DMS53 (cell line): Measurements from ENCODE around the gene ERBB2.

Source experiments
- DNase-seq: peaks from one replicate; lab custom pipeline; 2025; lab: John Stamatoyannopoulos, UW

ERBB2 gene

DNA sequence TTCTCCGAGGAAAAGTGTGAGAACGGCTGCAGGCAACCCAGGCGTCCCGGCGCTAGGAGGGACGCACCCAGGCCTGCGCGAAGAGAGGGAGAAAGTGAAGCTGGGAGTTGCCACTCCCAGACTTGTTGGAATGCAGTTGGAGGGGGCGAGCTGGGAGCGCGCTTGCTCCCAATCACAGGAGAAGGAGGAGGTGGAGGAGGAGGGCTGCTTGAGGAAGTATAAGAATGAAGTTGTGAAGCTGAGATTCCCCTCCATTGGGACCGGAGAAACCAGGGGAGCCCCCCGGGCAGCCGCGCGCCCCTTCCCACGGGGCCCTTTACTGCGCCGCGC is at the start of gene ERBB2:
Gene ERBB2, plus strand, starts transcription at position 247 of the 330 bp plus-strand sequence. CDS start 175 bp downstream, outside the sequence.
- peak; percentile 50 for DNase-seq

GRCh38 chr17:39650121-39650579 is 49.7 kb upstream of the ERBB2 start:
- DNase-seq: no peak

DNA sequence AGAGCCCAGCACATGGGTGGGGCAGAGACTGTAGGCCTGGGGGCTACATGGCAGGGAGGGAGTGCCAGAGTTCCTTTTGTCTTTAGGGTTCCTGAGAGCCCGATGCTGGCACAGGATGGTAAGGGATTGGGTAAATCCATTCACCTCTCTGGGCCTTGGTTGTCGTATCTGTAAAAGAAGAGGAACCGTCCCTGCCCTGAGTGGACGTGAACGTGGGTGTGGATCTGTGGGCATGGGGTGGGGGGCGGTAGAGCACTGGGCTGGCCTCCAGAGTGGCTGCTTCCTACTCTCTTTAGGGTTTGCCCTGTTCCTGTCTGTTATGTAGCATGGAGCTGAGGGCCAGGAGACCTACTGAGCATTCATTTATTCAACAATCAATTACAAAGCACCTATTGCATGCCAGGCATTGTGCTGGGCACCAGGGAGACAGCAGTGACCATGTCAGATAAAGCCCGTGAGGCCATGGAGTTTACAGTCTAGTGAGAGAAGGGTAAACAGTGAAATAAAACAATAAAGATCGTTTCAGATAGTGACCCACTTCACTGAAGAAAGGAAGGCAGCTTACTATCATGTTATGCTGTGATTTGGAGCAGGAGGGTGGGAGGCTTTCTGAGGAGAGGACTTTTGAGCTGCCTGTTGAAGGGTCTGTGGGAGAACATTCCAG is 47.8 kb upstream of the ERBB2 start:
- no peak for DNase-seq

DNA sequence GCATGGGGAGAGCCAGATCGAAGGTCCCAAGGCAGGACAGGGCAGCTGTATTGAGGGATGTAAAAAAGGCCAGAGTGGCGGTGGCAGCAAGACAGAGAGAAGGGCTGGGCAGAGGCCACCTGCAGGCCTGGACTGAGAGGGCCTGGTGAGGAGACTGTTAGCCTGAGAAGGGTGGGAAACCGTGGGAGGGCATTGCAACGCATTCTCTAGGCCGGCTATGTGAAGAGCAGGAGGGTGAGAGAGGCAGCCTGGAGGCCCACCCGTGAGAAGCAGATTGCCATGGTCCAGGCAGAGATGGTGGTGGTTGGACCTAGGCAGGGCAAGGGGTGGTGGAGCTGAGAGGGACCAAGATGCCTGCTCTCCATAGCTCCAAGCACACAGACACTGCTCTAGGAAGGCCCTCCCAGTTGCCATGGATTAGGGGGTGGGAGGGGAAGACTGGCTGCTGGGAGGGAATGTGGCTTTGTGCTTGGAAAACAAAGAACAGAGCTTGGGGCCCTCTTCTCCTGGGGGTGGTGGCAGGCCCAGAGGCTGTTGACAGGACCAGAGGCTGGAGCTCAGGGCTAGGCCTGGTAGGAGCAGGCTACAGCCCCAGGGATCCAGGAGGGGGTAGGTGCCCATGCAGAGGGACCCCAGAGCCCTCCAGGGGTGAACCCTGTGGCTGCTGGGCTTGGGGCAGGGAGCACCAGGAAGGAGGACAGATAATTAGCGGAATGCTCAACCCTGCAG is 47.1 kb upstream of the ERBB2 start:
- DNase-seq: no peak

DNA sequence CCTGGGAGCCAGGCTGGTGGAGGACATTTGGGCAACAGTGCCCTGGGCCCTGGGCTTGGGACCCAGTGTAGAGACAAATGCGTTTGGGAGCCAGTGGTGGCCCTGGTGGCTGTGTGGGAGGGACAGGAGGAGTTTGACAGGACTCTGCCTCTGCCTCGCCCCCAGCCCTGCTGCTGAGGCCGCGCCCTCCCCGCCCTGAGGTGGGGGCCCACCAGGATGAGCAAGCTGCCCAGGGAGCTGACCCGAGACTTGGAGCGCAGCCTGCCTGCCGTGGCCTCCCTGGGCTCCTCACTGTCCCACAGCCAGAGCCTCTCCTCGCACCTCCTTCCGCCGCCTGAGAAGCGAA is 46.6 kb upstream of the ERBB2 start:
- no peak for DNase-seq

DNA sequence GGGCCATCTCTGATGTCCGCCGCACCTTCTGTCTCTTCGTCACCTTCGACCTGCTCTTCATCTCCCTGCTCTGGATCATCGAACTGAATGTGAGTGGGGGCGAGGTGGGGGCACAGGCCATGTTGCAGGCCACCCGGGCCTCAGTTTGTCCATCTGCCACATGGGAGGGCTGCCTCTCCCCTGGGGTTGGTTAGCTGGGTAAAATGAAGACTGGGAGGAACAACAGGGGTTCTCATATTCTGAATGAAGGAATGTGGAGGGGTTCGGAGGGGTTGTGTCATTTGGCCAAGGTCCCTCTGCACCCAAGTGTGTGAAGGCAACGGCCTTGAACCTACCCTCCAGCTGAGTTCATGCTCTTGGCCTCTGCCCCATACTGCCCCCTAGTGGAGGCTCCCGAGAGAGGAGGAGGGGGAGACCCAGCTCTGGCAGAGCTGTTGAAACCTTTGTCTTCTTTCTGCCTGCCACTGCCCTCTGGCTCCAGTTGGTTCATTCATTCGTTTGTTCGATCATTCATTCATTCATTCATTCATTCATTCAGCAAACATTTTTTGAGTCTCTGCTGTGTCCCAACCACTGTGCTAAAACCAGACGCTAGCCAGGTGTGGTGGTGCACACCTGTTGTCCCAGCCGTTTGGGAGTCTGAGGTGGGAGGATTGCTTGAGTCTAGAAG is 46.1 kb upstream of the ERBB2 start:
- peak; percentile 66 for DNase-seq

- no peak for DNase-seq
Observed at GRCh38 chr17:39655105-39655504, 44.8 kb upstream of the ERBB2 start.

GRCh38 chr17:39658346-39658745 is 41.5 kb upstream of the ERBB2 start:
- DNase-seq: no peak

DNA sequence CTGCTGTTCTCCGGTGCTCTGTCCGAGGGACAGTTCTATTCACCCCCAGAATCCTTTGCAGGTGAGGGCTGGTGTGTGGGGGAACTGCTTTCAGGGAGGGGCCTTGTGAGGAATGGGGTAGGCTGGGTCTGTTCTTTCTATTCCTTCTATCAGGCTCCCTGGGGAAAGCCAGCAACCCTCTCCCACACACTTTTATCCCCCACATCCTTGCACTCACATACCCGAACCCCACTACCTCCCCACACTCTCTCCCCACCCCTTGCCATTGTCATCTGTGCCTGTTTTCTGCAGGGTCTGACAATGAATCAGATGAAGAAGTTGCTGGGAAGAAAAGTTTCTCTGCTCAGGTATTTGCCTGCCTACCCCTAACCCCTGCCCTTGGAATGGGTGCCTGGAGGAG is 41.1 kb upstream of the ERBB2 start:
- no peak for DNase-seq

GRCh38 chr17:39659279-39660010 is 40.4 kb upstream of the ERBB2 start:
- DNase-seq: no peak

DNA sequence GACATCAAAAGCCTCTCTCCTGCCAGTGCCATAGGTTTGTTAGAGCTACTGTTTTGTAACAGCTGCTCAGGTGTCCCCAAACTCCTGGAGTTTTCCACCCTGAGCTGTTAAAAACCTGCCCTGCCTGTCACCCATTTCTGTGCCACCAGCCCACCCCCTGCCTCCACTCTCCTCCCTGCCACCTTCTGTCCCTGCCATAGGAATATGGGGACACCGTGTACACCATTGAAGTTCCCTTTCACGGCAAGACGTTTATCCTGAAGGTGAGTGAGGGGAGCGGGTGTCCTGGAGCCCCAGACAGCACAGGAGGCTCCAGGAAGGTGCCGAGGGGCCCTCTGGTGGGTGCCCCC is 39.9 kb upstream of the ERBB2 start:
- no peak for DNase-seq

GRCh38 chr17:39660397-39661385 is 39.2 kb upstream of the ERBB2 start:
- DNase-seq: no peak

GRCh38 chr17:39661744-39662541 is 37.9 kb upstream of the ERBB2 start:
- DNase-seq: no peak

GRCh38 chr17:39662551-39663339 is 37.1 kb upstream of the ERBB2 start:
- DNase-seq: no peak

- no peak for DNase-seq
Observed at GRCh38 chr17:39663340-39663687, 36.5 kb upstream of the ERBB2 start.

DNA sequence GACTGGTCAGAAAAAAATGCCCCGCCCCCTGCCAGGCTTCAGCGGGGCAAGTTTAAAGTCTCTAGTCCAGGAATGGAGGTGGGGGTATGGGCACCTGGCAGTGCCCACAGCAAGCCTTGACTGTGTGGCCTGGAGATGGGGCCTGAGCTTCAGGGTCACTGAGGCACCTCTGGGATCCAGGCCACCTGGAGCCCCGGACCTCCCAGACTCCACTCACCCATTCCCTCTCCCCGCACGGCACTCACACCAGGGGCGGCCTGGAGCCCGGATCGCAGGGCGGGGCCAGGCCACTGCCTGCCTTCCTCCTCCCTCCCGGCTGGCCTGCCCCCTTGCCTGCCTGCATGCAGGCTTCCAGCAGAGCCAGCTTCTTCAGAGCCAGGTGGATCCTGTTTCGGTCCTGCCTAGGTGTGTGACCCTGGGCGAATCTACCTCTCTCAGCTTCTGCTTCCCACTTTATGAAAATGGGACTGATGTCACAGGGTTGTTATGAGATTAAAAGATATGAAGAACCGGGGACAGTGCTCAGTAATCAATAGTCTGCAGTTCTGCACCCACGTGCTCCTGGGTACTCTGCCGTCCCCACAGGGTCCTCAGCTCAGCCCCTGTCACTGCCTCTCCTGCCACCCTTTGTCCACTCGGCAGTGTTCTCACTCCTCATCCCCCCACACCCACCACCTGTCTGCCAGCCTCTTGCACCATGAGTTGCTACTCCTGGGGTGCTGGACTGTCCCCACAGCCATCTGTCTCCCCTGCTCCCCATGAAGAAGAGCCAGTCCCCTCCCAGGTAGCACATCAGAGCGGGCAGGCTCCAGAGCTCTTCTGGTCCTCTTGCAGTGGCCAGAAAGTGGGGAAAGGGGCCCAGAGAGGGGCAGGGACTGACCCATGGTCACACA is 35.9 kb upstream of the ERBB2 start:
- no peak for DNase-seq

DNA sequence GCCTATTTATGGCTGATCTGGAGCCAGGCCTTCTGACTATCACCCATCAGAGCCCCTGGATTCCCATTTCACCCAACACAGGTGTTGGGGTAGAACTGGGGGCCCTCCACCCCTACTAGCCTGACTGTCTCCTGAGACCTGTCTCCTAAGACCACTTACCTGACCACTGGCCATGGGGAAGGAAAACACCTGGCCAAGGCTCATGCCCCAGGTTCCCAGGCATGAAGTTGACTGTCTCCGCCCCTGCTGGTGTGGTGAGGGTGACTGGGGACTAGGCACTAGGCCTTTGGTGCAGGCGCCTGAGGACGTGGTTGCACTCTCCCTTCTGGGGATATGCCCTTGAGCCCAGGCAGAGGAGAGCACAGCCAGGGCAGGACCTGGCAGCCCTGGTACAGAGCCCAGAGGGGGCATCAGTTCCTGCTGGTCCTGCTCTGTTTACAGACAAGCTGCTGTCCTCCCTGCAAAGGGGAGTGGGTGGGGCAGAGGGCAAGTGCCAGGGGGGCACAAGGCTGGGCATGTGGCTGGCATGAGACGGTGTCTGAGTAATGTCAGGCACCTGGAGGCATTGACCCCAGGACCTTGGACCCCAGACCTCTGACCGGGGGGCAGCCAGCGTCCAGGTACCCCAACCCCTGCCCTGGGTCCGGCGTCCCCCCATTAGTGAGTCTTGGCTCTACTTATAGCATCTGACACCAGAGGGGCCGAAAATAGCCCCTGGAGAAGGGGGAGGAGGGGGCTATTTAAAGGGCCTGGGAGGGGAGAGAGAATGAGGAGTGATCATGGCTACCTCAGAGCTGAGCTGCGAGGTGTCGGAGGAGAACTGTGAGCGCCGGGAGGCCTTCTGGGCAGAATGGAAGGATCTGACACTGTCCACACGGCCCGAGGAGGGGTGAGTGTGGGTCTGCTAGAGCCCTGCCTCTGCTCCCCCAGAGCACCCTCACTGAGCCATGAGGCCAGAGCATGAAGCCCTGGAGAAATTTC is 35.0 kb upstream of the ERBB2 start, which contains the start of gene TCAP:
Gene TCAP, plus strand, starts transcription at position 769 of the 981 bp plus-strand sequence. Its CDS starts 11 bp downstream, at position 780.
- DNase-seq: peak; percentile 12
